Left colon (tissue), 2 donors: Measurements from ENCODE around the gene ARL2. TPM values are rescaled to one million over a fixed set of nuclear protein-coding genes. Genes with fewer than 3 reads are reported as not detected.

Source experiments
- ATAC-seq: fragments of 200-7000 bp; cut with Tn5 transposase; one replicate; pipeline ENCODE4 v1.9.1; 2020; ENCODE audit warnings: mild to moderate bottlenecking, moderate library complexity
- DNase-seq, 2 donors: peaks; one replicate each; pipeline ENCODE4 v3.0.0-alpha.2; 2020
- intact Hi-C, 2 donors: fragments of 100-400 bp; cut with DNase I in 1 of 2; cut with micrococcal nuclease in 1 of 2; formaldehyde crosslinking; loops; one replicate each; pipeline versions ENCODE4 v1.11.2 to v1.14.0; 2022; cut with DNase I, micrococcal nuclease
- microRNA-seq, 2 donors: library from miRNA; unstranded; fragments of <30 nt; microRNA quantifications; one replicate each; pipeline versions ENCODE4 v1.1.0 to v1.2.0, GENCODE V29; 2020
- total RNA-seq, 2 donors: library from RNA; stranded (reverse); fragmentation: NEBNext Ultra II Directional; extraction: Animal tissue kit (Norgen Biotek cat#: 25700); gene quantifications; one replicate each; pipeline ENCODE4 v1.2.1, GENCODE V29; 2021
- donor health status: DM: no; HTN: no; CAD: no.
- donor health status: DM: yes; HTN: yes; CAD: no.

ARL2 gene
- total RNA-seq, 2 donors from 2014 or later = 59.1 to 60.3 TPM

DNA sequence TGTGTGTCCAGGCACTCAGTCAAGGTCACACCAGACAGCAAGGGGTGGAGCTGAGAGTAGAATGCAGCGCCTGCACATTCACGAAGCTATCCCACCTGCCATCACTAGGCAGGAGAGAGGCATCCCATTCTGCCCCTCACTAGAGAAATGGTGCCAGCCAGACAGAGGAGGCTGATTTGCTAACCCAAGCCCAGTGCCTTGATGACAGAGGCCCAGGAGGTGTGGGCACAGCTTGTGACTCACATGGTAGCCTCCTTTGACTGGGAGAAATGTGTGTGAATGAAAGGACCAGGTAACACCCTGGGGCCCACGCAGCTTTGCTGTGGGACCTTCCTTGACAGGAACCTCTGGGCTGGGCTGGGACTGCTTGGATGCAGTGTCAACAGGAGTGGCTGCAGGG, 49.6 kb downstream of the ARL2 start:
- intact Hi-C loops = no loop called here
- DNase-seq (no peak), ATAC-seq (no peak)

DNA sequence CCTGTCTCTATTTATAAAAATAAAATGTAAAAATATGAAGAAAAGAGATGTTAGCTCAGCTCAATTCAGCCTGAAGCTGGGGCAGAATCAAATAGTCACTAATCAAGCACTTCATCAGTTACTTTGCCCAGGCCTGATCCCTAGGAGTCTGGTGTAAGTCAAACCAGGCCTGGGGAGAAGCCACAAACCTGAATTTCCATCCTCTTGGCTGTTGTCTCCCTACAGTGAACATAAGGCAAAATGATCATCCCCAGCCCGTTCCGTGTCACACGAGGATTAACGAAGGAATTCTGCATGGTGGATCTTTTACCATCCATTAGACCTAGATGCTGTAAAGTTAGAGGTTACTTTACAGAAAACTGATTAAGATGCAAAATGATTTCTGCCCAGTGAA, 50.9 kb downstream of the ARL2 start:
- intact Hi-C loops = no loop called here
- no peak for ATAC-seq

GRCh38 chr11:65065851-65066250, 51.9 kb downstream of the ARL2 start:
- intact Hi-C loops = no loop called here
- ATAC-seq (no peak), DNase-seq (no peak)

More for the DNA sequence above, 50.9 kb downstream of the ARL2 start:
- no peak for DNase-seq

- ATAC-seq (no peak), DNase-seq (no peak)
- intact Hi-C loops = no loop called here
Measured at GRCh38 chr11:65066315-65066714, 52.4 kb downstream of the ARL2 start.

DNA sequence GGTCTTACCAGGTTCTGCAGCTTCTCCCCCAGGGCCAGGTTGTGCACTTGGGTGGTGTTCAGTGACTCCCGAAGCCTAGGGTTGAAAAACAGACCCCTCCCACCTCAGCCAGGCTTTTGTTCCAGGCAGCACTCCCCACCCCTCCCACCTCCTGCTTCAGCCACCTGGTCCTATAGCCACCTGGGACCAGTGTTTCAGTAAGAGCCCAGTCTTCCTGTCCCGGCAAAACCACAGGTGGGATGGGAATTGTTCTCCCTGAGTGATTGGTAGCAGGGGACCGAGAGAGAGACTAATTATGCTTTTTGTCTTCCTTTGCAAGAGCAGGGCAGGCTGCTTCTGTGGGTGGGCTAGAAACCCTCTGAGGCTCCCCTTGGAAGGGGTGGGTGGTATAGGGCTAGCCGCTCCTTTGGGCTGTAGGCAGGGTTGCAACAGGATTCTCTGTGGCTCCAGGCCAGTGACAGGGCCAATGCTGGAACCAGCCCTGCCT, 52.9 kb downstream of the ARL2 start:
- ATAC-seq = no peak
- intact Hi-C loops = no loop called here
- DNase-seq = no peak

GRCh38 chr11:65067446-65067845, 53.5 kb downstream of the ARL2 start:
- ATAC-seq = no peak
- intact Hi-C loops = no loop called here
- no peak for DNase-seq

- ATAC-seq (no peak), DNase-seq (no peak)
- intact Hi-C loops = no loop called here
Measured at GRCh38 chr11:65069217-65069616, 55.3 kb downstream of the ARL2 start.

Small RNAs within 50 kb of the gene (microRNA-seq; reads per million reads assigned to microRNA genes)
- 0.53 to 4.1 reads per million in 2 donors for gene MIR6879

Other genes starting within 250 kb of the ARL2 start
- 100 to 1,000 TPM; 201 to 216 TPM for gene SF1, start 235.6 kb upstream of the ARL2 start, total RNA-seq
- 10 to 100 TPM in 1 of 2 donors, 1 to 10 TPM in 1; 7.3 to 13.9 TPM for gene MAP4K2, start 210.9 kb upstream of the ARL2 start, total RNA-seq
- gene MEN1, start 203.6 kb upstream of the ARL2 start, total RNA-seq = 10 to 100 TPM; 21.0 to 25.5 TPM
- gene CDC42BPG, start 169.5 kb upstream of the ARL2 start, total RNA-seq = 10 to 100 TPM; 44.5 to 45.5 TPM
- 10 to 100 TPM; 76.1 to 91.5 TPM for gene EHD1, start 135.5 kb upstream of the ARL2 start, total RNA-seq
- gene ATG2A, start 97.0 kb upstream of the ARL2 start, total RNA-seq = 10 to 100 TPM; 25.3 to 43.4 TPM
- 10 to 100 TPM; 25.1 to 39.6 TPM for gene PPP2R5B, start 89.5 kb upstream of the ARL2 start, total RNA-seq
- gene GPHA2, start 78.3 kb upstream of the ARL2 start, total RNA-seq = not detected
- gene MAJIN, start 42.1 kb upstream of the ARL2 start, total RNA-seq = not detected
- gene BATF2, start 17.2 kb upstream of the ARL2 start, total RNA-seq = 10 to 100 TPM; 17.4 to 17.6 TPM
- 10 to 100 TPM; 38.9 to 41.4 TPM for gene SNX15, start 13.3 kb downstream of the ARL2 start, total RNA-seq
- gene SAC3D1, start 27.1 kb downstream of the ARL2 start, total RNA-seq = 10 to 100 TPM; 11.1 to 11.6 TPM
- gene NAALADL1, start 44.4 kb downstream of the ARL2 start, total RNA-seq = 10 to 100 TPM in 1 of 2 donors, 1 to 10 TPM in 1; 7.8 to 34.1 TPM
- 1 to 10 TPM; 3.0 to 7.3 TPM for gene CDCA5, start 69.9 kb downstream of the ARL2 start, total RNA-seq
- 10 to 100 TPM; 45.3 to 45.6 TPM for gene ZFPL1, start 70.1 kb downstream of the ARL2 start, total RNA-seq
- 100 to 1,000 TPM; 174 to 186 TPM for gene VPS51, start 82.1 kb downstream of the ARL2 start, total RNA-seq
- 10 to 100 TPM; 24.6 to 36.0 TPM for gene TM7SF2, start 97.7 kb downstream of the ARL2 start, total RNA-seq
- 1 to 10 TPM; 7.3 to 9.7 TPM for gene ZNHIT2, start 103.5 kb downstream of the ARL2 start, total RNA-seq
- 100 to 1,000 TPM; 701 to 737 TPM for gene FAU, start 108.0 kb downstream of the ARL2 start, total RNA-seq
- gene MRPL49, start 108.2 kb downstream of the ARL2 start, total RNA-seq = 10 to 100 TPM; 47.0 to 54.5 TPM
- 10 to 100 TPM; 64.5 to 70.4 TPM for gene SYVN1, start 120.4 kb downstream of the ARL2 start, total RNA-seq
- not detected for gene SPDYC, start 156.1 kb downstream of the ARL2 start, total RNA-seq
- gene CAPN1, start 167.8 kb downstream of the ARL2 start, total RNA-seq = 100 to 1,000 TPM; 316 to 367 TPM
- gene POLA2, start 247.8 kb downstream of the ARL2 start, total RNA-seq = 1 to 10 TPM; 4.3 to 9.8 TPM